GM21825 (cell line): ENCODE measurements around the gene NEMF.
"Not testable (repeated sequence)": the region's sequence is repeated elsewhere in the genome, so short reads cannot be mapped to it uniquely, and the experiment has no call there.

Source experiments
- ATAC-seq: cut with Tn5 transposase; IDR thresholded peaks from one replicate; pipeline ENCODE4 v1.9.1; 2021; ENCODE audit warnings: mild to moderate bottlenecking, moderate library complexity; ENCODE audit not compliant: unreplicated experiment

The NEMF gene

GRCh38 chr14:49879646-49880204 lies 27.1 kb upstream of the NEMF start:
- peak; percentile 76 for ATAC-seq

DNA sequence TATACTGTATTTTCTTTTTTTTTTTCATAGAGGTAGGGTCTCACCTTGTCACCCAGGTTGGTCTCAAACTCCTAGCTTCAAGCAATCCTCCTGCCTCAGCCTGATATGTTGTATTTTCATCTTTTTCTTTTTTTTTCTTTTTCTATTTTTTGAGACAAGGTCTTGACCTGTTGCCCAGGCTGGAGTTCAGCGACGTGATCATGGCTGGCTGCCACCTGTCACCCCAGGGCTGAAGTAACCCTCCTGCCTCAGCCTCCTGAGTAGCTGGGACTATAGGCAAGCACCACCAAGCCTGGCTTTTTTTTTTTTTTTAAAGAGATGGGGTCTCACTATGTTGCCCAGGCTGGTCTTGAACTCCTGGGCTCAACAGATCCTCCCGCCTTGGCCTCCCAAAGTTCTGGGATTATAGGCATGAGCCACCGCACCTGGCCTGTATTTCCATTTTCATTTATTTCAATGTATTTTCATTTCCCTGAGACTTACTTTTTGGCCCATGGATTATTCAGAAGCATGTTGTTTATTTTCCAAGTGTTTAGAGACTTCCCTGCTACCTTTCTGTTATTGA lies 24.1 kb upstream of the NEMF start:
- no peak for ATAC-seq

DNA sequence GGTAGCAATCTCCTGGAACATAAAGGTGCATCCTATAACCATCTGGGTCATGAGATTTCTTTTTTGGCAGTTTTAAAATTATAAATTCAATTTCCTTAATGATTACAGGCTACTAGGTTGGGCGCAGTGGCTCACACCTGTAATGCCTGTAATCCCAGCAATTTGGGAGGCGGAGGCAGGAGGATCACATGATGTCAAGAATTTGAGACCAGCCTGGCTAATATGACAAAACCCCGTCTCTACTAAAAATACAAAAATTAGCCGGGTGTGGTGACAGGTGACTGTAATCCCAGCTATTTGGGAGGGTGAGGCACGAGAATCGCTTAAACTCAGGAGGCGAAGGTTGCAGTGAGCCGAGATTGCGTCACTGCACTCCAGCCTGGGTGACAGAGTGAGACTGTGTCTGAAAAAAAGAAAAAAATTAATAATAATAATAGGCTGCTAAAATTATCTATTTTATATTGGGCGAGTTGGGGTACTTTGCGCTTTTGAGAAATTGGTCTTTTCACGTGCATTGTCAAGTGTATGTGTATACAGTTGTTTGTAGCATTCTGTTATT lies 23.1 kb upstream of the NEMF start:
- no peak for ATAC-seq

DNA sequence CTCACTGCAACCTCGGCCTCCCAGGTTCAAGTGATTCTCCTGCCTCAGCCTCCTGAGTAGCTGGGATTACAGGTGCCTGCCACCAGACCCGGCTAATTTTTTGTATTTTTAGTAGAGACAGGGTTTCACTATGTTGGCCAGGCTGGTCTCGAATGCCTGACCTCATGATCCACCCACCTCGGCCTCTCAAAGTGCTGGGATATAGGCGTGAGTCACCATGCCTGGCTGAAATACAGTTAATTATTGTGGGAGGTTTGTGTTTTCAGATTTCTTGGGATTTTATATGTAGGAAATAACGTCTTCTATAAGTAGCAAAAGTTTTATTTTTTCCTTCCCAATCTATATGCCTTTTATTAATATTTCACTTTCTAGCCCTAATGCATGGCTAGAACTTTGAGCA lies 21.0 kb upstream of the NEMF start:
- not testable (repeated sequence) for ATAC-seq

GRCh38 chr14:49870908-49871307 lies 18.3 kb upstream of the NEMF start:
- no peak for ATAC-seq

- no peak for ATAC-seq
These were observed 16.1 kb upstream of the NEMF start for GRCh38 chr14:49868720-49869114.

GRCh38 chr14:49867831-49868719 lies 15.5 kb upstream of the NEMF start:
- ATAC-seq, result peak; percentile 84

DNA sequence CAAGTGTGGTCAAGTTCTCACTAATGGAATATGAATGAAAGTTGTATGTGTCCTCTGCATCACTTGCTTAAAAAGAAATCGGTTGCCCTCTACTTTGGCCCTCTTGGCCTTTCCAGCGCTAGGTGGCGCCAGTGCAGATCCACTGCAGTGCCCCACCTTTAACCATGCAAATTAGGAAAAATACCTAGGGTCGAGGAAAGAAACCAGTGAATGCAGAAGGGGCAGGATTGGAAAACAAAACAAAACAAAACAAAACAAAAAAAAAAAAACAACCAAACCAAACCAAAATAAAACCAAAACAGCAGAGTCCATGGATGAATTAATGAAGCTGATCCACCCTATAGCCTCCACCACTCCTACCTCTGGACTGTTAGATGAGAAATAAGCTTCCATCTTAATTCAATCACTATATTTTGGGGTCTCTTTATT lies 12.9 kb upstream of the NEMF start:
- no peak for ATAC-seq

DNA sequence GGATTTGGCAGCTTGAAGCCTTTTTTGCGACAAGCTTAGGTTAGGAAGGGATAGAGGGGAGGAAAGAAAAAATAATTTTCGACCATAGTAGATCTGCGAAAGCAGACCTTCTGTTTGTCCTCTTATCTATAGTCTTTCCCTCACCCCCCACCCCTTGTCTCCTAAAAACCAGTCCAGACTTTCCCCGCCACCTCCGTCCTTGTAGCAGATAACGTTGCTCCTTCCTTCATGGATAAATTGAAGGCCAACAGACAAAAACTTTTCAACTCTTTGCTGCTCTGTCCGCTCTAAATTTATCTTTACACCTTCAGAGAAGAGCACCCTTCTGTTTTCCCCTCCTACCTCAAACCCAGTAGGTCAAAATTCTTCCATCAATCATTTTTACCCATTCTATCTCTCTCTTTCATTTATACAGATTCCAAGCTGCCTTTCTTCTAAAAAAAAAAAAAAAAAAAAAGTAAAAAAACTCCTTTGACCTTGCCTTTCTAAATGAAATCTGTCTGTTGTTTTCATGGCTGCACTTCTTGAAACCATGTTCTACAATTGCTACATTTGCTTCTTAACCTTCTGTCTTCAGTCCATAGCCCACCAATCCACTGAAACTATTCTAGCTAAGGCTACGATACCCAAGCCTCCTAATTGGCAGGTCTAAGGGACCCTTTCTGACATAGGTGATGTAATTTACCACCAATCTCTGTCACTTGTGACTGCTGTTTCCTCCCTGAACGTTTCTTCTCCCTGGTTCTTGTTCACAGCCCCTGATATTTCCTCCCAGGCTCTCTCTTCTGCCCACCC lies 11.1 kb upstream of the NEMF start:
- no peak for ATAC-seq

DNA sequence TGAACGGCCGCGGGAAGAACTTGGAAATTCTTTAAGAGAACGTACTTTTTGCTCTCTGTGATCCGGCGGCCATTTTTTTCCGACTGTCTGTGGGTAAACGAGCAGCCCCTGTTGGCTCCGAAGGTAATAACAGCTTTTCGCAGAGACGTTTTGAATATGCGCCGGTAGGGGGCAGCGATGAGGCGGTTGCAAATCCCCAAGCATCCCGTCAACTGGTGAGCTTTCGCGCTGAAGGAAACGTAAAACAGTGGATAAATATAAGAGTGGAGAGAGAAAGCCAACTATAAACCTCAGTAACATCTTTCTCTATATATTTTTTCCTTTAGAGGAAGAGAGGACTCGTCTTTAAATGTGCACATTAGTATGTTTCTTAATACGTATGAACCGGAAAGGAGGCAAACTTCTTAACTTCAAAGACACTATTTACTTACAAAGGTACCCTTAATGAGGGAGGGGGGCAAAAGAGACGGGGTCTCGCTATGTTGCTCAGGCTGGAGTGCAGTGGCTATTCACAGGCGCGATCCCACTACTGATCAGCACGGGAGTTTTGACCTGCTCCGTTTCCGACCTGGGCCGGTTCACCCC lies 9.6 kb upstream of the NEMF start:
- peak; percentile 29 for ATAC-seq

GRCh38 chr14:49861699-49862088 lies 9.1 kb upstream of the NEMF start:
- ATAC-seq, result no peak

DNA sequence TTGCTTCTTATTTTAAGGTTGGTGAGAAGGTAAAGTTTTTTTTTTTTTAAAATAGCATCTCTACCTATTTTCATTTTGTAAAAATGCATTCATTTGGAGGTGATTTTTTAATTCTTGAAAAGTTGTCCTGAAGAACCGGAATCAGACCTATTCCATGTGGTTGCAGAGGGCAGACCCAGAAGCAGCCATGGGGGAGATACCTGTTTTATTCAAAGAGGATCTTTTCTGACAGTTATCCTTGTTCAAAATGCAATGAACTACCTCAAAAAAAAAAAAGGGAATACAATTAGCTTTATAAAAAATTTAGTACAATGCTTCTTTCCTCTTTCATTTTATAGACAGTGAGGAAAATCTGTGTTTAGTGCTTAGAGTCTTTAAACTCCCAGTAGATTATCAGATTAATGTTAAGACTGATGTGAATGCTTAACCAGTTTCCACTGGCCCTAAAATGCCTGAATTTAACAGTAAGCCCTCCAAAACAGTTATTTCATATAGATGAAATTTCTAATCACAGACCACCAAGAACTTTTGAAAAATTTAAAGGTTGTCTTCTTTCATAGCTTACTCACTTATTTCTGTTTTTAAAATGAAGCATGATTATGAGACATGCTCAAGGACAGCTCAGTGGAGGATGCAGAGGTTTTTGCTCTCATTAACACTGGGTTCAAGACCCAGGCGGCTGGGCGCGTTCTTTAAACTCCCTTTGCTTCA lies 8.6 kb upstream of the NEMF start:
- ATAC-seq, result no peak

GRCh38 chr14:49858383-49858782 lies 5.8 kb upstream of the NEMF start:
- ATAC-seq, result no peak

- ATAC-seq, result no peak
These were observed 4.9 kb upstream of the NEMF start for GRCh38 chr14:49857427-49858003.

DNA sequence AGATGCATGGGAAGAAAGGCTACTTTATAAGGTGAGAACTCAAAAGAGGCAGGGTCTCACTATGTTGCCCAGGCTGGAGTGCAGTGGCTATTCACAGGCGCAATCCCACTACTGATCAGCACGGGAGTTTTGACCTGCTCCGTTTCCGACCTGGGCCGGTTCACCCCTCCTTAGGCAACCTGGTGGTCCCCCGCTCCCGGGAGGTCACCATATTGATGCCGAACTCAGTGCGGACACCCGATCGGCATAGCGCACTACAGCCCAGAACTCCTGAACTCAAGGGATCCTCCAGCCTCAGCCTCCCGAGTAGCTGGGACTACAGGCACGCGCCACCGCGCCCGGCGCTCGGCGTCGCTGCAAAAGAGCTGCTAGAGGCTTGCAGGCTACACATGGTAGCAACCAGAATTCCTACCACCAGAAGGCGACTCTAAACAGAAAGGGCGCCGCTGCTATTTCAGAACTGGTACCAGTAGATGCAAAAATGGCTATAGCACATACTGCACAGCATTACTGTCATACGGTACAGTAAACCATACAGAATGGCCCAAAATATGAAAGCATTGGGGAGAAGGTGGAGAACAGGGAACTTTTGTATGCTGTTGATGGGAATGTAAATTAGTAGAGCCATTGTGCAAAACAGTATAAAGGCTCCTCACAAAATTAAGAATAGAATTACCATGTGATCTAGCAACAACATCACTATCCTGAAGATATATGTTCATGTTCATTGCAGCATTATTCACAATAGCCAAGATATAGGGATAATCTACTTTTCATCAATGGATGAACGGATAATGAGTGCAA lies 1.2 kb upstream of the NEMF start:
- peak; percentile 38 for ATAC-seq

DNA sequence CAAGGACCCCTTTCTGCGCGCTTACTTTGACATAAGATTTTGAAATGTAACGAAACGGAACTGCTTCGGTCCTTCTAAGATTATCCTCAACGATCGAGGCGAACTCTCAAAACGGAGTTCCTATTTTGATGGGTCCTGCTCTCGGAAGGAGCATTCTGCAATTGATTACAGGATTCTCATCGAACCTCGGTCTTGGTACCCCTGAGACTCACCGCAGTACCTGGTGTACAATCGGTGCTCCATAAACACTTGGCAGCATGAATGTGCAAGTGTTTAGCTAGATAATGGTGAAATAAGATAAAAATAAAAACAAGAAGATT lies 530 bp upstream of the NEMF start:
- no peak for ATAC-seq

DNA sequence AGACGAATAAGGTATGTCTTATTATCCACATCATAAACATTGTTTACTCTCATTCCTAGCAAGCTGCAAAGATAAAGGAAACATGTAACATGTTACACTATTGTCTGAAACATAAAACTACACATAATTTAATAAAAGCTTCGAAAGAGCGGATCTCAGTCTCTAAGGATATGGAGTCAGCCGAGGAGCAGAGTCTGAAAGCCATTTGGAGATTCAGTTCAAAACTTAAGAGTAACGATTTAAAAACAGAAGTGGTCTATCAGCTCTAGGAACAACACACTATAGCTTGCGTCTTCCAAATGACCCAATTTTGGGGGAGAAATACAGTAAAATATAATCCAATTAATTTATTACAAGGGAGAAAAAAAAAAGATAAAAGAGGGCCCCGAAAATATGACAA lies 775 bp downstream of the NEMF start:
- ATAC-seq, result no peak

- ATAC-seq, result no peak
These were observed 3.3 kb downstream of the NEMF start for GRCh38 chr14:49849213-49849847.

GRCh38 chr14:49828640-49829039 lies 23.9 kb downstream of the NEMF start:
- ATAC-seq, result no peak
